Thoracic aorta (tissue), 2 donors: ENCODE data around the gene MAGEF1. TPM values are rescaled to one million over a fixed set of nuclear protein-coding genes. Genes with fewer than 3 reads are reported as not detected.
A peak's percentile ranks its signal among the peaks of the same experiment; 100 is the strongest.

Experiments used
- ATAC-seq: fragments of 150-250 bp; one replicate; pipeline ENCODE4 v1.8.0; 2017; ENCODE audit warnings: low read depth; ENCODE audit not compliant: insufficient number of reproducible peaks, low FRiP score
- DNase-seq: peaks from one replicate; pipeline ENCODE4 v3.0.0-alpha.2; 2020; ENCODE audit warnings: low spot score
- H3K27ac ChIP-seq, 2 donors: fragments of 200-600 bp; sonication (generic); 1 replicate in 1 of 2; 2 replicates in 1 of 2; pipeline ENCODE4 v1.5.1; 2016; ENCODE audit warnings: mild to moderate bottlenecking in 2 of 2, moderate library complexity in 2 of 2
- H3K27me3 ChIP-seq: fragments of 200-600 bp; sonication (generic); replicated peaks from 2 replicates; pipeline ENCODE4 v1.6.0; 2016; ENCODE audit warnings: mild to moderate bottlenecking; ENCODE audit not compliant: insufficient read depth
- H3K36me3 ChIP-seq: fragments of 200-600 bp; sonication (generic); one replicate; pipeline ENCODE4 v1.5.1; 2016
- H3K4me1 ChIP-seq, 2 donors: fragments of 200-600 bp; sonication (generic); 1 replicate in 1 of 2; 2 replicates in 1 of 2; pipeline versions ENCODE4 v1.5.1 to v1.6.0; 2016; ENCODE audit warnings: low read depth in 2 of 2, mild to moderate bottlenecking in 1 of 2; ENCODE audit not compliant: control insufficient read depth in 1 of 2
- H3K4me3 ChIP-seq: fragments of 200-600 bp; sonication (generic); 2 replicates; pipeline ENCODE4 v1.5.1; 2016; ENCODE audit warnings: mild to moderate bottlenecking
- H3K9me3 ChIP-seq: fragments of 200-600 bp; sonication (generic); 2 replicates; pipeline ENCODE4 v1.5.1; 2016
- total RNA-seq, 2 donors: library from RNA; depleted of rRNA; stranded (reverse); fragments of >200 nt; gene quantifications; one replicate each; pipeline versions ENCODE4 v1.1.0 to v1.2.3, GENCODE V29; 2016
- TF ChIP-seq, protein P1 (sequence below): fragments of 200-600 bp; sonication (generic); IDR thresholded peaks from one replicate; pipeline ENCODE4 v1.5.1; 2019; ENCODE audit warnings: antibody characterized with exemption

Gene MAGEF1
- total RNA-seq, 2 donors from 2014 or later = 26.1 TPM

GRCh38 chr3:184758056-184758455 is 46.2 kb upstream of the MAGEF1 start:
- no peak for ATAC-seq
- peaks cover 3 to 20% of the 10 kb centered on the region in 2 donors for H3K4me1 ChIP-seq
- H3K4me3 ChIP-seq = no peak overlapping the region
- DNase-seq = no peak
- H3K27me3 ChIP-seq = no peaks in the 10 kb centered on the region
- no peaks in the 10 kb centered on the region for H3K9me3 ChIP-seq
- no peaks in the 10 kb centered on the region for H3K36me3 ChIP-seq
- no peak overlapping the region for H3K27ac ChIP-seq
- TF ChIP-seq, protein P1, sequence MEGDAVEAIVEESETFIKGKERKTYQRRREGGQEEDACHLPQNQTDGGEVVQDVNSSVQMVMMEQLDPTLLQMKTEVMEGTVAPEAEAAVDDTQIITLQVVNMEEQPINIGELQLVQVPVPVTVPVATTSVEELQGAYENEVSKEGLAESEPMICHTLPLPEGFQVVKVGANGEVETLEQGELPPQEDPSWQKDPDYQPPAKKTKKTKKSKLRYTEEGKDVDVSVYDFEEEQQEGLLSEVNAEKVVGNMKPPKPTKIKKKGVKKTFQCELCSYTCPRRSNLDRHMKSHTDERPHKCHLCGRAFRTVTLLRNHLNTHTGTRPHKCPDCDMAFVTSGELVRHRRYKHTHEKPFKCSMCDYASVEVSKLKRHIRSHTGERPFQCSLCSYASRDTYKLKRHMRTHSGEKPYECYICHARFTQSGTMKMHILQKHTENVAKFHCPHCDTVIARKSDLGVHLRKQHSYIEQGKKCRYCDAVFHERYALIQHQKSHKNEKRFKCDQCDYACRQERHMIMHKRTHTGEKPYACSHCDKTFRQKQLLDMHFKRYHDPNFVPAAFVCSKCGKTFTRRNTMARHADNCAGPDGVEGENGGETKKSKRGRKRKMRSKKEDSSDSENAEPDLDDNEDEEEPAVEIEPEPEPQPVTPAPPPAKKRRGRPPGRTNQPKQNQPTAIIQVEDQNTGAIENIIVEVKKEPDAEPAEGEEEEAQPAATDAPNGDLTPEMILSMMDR = no peak

DNA sequence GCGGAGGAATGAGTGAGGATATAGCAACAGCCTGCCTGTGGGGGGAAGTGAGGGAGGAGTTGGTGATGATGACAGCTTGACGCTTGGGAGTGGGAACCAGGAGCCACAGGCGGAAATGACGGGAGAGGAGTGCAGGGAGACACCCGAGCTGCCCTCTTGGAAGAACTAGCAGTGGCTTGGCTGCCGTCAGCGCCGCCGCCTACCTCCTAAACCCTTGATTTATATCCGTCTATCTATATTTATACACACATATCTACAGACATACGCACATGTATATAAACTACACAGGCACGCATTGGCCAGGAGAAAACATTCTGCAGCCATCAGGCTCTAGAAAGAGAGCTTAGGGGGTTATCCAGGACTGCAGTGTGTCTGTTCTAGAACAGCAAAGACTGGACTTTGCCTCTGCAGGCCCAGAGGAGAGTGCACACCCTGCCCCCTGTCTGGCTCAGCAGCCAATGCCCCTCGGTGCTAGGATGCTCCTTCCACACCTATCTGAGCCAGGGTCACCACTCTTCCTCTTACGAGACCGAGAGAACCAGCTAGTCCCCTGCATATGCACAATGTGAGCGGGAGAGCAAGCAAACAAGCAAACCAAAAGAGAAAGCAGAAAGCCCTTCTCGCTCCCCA is 45.3 kb upstream of the MAGEF1 start:
- no peak for DNase-seq
- Histone ChIP-seq H3K27ac (peak overlapping the region in 1 of 2 donors; percentile 21), H3K9me3 (no peaks in the 10 kb centered on the region), H3K4me1 (peaks cover 3 to 20% of the 10 kb centered on the region in 2 donors), H3K27me3 (no peaks in the 10 kb centered on the region), H3K36me3 (no peaks in the 10 kb centered on the region), H3K4me3 (peak overlapping the region; percentile 48)
- ATAC-seq = no peak
- TF ChIP-seq, protein P1 = no peak

GRCh38 chr3:184756151-184757021 is 44.5 kb upstream of the MAGEF1 start:
- ATAC-seq = no peak
- Histone ChIP-seq H3K4me1 (peaks cover 3 to 17% of the 10 kb centered on the region in 2 donors), H3K9me3 (no peaks in the 10 kb centered on the region), H3K27me3 (no peaks in the 10 kb centered on the region), H3K4me3 (peak overlapping the region; percentile 48), H3K27ac (peak overlapping the region in 1 of 2 donors; percentile 1), H3K36me3 (no peaks in the 10 kb centered on the region)
- TF ChIP-seq, protein P1 = no peak
- DNase-seq = no peak

- peaks cover 3 to 7% of the 10 kb centered on the region in 2 donors for H3K4me1 ChIP-seq
- H3K4me3 ChIP-seq = no peak overlapping the region
- DNase-seq = no peak
- no peaks in the 10 kb centered on the region for H3K27me3 ChIP-seq
- TF ChIP-seq, protein P1 = no peak
- no peaks in the 10 kb centered on the region for H3K9me3 ChIP-seq
- ATAC-seq = no peak
- H3K36me3 ChIP-seq = no peaks in the 10 kb centered on the region
- H3K27ac ChIP-seq = no peak overlapping the region
Observed at GRCh38 chr3:184755315-184755731, 43.5 kb upstream of the MAGEF1 start.

GRCh38 chr3:184752361-184752760 is 40.5 kb upstream of the MAGEF1 start:
- Histone ChIP-seq H3K27me3 (no peaks in the 10 kb centered on the region), H3K4me3 (no peak overlapping the region), H3K36me3 (no peaks in the 10 kb centered on the region), H3K4me1 (peaks cover 2 to 3% of the 10 kb centered on the region in 2 donors), H3K27ac (no peak overlapping the region), H3K9me3 (no peaks in the 10 kb centered on the region)
- DNase-seq (no peak), ATAC-seq (no peak)
- TF ChIP-seq, protein P1 = no peak
